Activated CD4-positive, alpha-beta T cell treated with anti-CD3 and anti-CD28 coated beads, Interleukin-2, amount 50 U/mL, for 24 hours (primary cell): ENCODE data around the gene DHDDS.
"Not testable (repeated sequence)": the region's sequence is repeated elsewhere in the genome, so short reads cannot be mapped to it uniquely, and the experiment has no call there.

Experiments
- DNase-seq, 2 donors: peaks; one replicate each; pipeline ENCODE4 v3.0.0-alpha.2; 2020; ENCODE audit warnings: low read depth in 1 of 2, low spot score in 1 of 2

DHDDS gene

GRCh38 chr1:26431979-26432695 lies at the start of gene DHDDS:
DHDDS (plus strand) TSS chr1:26432321; CDS start chr1:26432946, 625 bp downstream.
- peak; percentile 98 for DNase-seq

- no peak for DNase-seq
Observed at GRCh38 chr1:26384076-26384475, 48.0 kb upstream of the DHDDS start.

- not testable (repeated sequence) for DNase-seq
Observed at GRCh38 chr1:26385063-26385462, 47.1 kb upstream of the DHDDS start.

- no peak for DNase-seq
Observed at GRCh38 chr1:26387447-26387846, 44.7 kb upstream of the DHDDS start.

- DNase-seq: no peak
Observed at GRCh38 chr1:26388791-26389445, 43.2 kb upstream of the DHDDS start.

GRCh38 chr1:26389604-26390247 lies 42.4 kb upstream of the DHDDS start:
- DNase-seq: no peak

- DNase-seq: no peak
Observed at GRCh38 chr1:26391450-26391849, 40.7 kb upstream of the DHDDS start.

GRCh38 chr1:26395754-26396153 lies 36.4 kb upstream of the DHDDS start:
- no peak for DNase-seq

GRCh38 chr1:26399034-26399433 lies 33.1 kb upstream of the DHDDS start:
- no peak for DNase-seq

- no peak for DNase-seq
Observed at GRCh38 chr1:26401891-26402290, 30.2 kb upstream of the DHDDS start.

- DNase-seq: no peak
Observed at GRCh38 chr1:26403656-26404055, 28.5 kb upstream of the DHDDS start.

GRCh38 chr1:26404641-26405040 lies 27.5 kb upstream of the DHDDS start:
- DNase-seq: no peak

- no peak for DNase-seq
Observed at GRCh38 chr1:26405281-26405915, 26.7 kb upstream of the DHDDS start.

- DNase-seq: peak; percentile 63 to 69
Observed at GRCh38 chr1:26408604-26409003, 23.5 kb upstream of the DHDDS start.

GRCh38 chr1:26409191-26409807 lies 22.8 kb upstream of the DHDDS start:
- DNase-seq: no peak

GRCh38 chr1:26410706-26411623 lies 21.2 kb upstream of the DHDDS start, which contains the start of gene LIN28A:
LIN28A (plus strand) TSS chr1:26410817; CDS start chr1:26410892, 75 bp downstream.
- DNase-seq: no peak

- DNase-seq: no peak
Observed at GRCh38 chr1:26411624-26412074, 20.5 kb upstream of the DHDDS start.

GRCh38 chr1:26412180-26412840 lies 19.8 kb upstream of the DHDDS start:
- DNase-seq: no peak

GRCh38 chr1:26413031-26413430 lies 19.1 kb upstream of the DHDDS start:
- DNase-seq: no peak
